ENCODE data around the gene CRYZL1. TPM values are rescaled to one million over a fixed set of nuclear protein-coding genes. Genes with fewer than 3 reads are reported as not detected.
"Not testable (repeated sequence)": the region's sequence is repeated elsewhere in the genome, so short reads cannot be mapped to it uniquely, and the experiment has no call there.

CRYZL1 gene
- total and polyA plus RNA-seq, 4 experiments from 2014 or later: 34.4 to 64.2 (median 51.3) TPM

GRCh38 chr21:33578214-33578613 lies 63.3 kb downstream of the CRYZL1 start:
- H3K27ac Mint-ChIP-seq: no peak overlapping the region
- POLR2A ChIA-PET (ENCODE audit: partially characterized antibody): interaction anchor here (1.6 to 1.7 kb wide), 2 partner anchors 11 to 35 kb away, joined by 3 to 13 read pairs; partner anchors contain the start of gene DONSON
- peaks cover 26% of the 10 kb centered on the region for H3K36me3 ChIP-seq (ENCODE audit: insufficient read depth, low read length)
- H3K36me3 Mint-ChIP-seq: peaks cover 18 to 48% of the 10 kb centered on the region in 2 donors
- H3K4me3 Mint-ChIP-seq: no peak overlapping the region
- no peak for DNase-seq
- no peaks in the 10 kb centered on the region for H3K9me3 Mint-ChIP-seq
- no peaks in the 10 kb centered on the region for H3K4me1 ChIP-seq (ENCODE audit: insufficient read depth, low read length)
- no peak overlapping the region for H3K4me3 ChIP-seq (ENCODE audit: low read length in 2 of 2)
- intact Hi-C loops (cut with micrococcal nuclease): no loop called here
- CTCF ChIA-PET (ENCODE audit: partially characterized antibody): no interaction called here
- no peaks in the 10 kb centered on the region for H3K27me3 ChIP-seq (ENCODE audit: insufficient read depth, low read length)
- H3K27ac ChIP-seq (ENCODE audit: low read depth, low read length): no peak overlapping the region
- H3K9me3 ChIP-seq (ENCODE audit: control insufficient read depth in 1 of 2, low read length in 2 of 2): no peaks in the 10 kb centered on the region
- no peaks in the 10 kb centered on the region for H3K27me3 Mint-ChIP-seq
- H3K4me1 Mint-ChIP-seq: peaks cover under 1 to 10% (median 2%) of the 10 kb centered on the region in 4 donors

- DNase-seq; CTCF ChIA-PET (ENCODE audit: partially characterized antibody); POLR2A ChIA-PET (ENCODE audit: partially characterized antibody); H3K4me3 ChIP-seq (ENCODE audit: low read length in 2 of 2); H3K27ac ChIP-seq (ENCODE audit: low read depth, low read length); H3K27me3 ChIP-seq (ENCODE audit: insufficient read depth, low read length); H3K27me3 Mint-ChIP-seq; H3K4me1 ChIP-seq (ENCODE audit: insufficient read depth, low read length); intact Hi-C loops (cut with micrococcal nuclease); H3K4me3 Mint-ChIP-seq; H3K9me3 ChIP-seq (ENCODE audit: control insufficient read depth in 1 of 2, low read length in 2 of 2); H3K9me3 Mint-ChIP-seq: not testable (repeated sequence)
- peaks cover 38% of the 10 kb centered on the region for H3K36me3 ChIP-seq (ENCODE audit: insufficient read depth, low read length)
- H3K36me3 Mint-ChIP-seq: peaks cover 22 to 60% of the 10 kb centered on the region in 2 donors
- peak overlapping the region in 3 of 7 donors; percentile 37 to 48 (median 38) for H3K27ac Mint-ChIP-seq
- peaks cover 0 to 10% (median 5%) of the 10 kb centered on the region in 4 donors for H3K4me1 Mint-ChIP-seq
Observed at GRCh38 chr21:33576741-33577141, 64.8 kb downstream of the CRYZL1 start.

- no peak overlapping the region for H3K27ac ChIP-seq (ENCODE audit: low read depth, low read length)
- ChIA-PET POLR2A (ENCODE audit: partially characterized antibody) (interaction anchor here (0.8 to 1.4 kb wide), 2 partner anchors 16 to 29 kb away, joined by 3 to 5 read pairs; partner anchors contain the start of genes DONSON and SON), CTCF (ENCODE audit: partially characterized antibody) (interaction anchor here (0.5 to 2.8 kb wide), 3 partner anchors 33 to 801 kb away, joined by 3 to 19 read pairs (median 4); partner anchors contain the start of gene PAXBP1)
- intact Hi-C loops (cut with micrococcal nuclease): loop anchor here (2.0 kb wide), 1 partner anchor 14 kb away; no protein-coding TSS in a partner anchor
- Mint-ChIP-seq H3K4me1 (peaks cover 8 to 25% (median 15%) of the 10 kb centered on the region in 4 donors), H3K27ac (peak overlapping the region in 6 of 7 donors; percentile 5 to 78 (median 47)), H3K4me3 (no peak overlapping the region), H3K27me3 (no peaks in the 10 kb centered on the region), H3K9me3 (no peaks in the 10 kb centered on the region), H3K36me3 (peaks cover 40 to 73% of the 10 kb centered on the region in 2 donors)
- no peaks in the 10 kb centered on the region for H3K9me3 ChIP-seq (ENCODE audit: control insufficient read depth in 1 of 2, low read length in 2 of 2)
- no peak overlapping the region for H3K4me3 ChIP-seq (ENCODE audit: low read length in 2 of 2)
- no peak for DNase-seq
- H3K4me1 ChIP-seq (ENCODE audit: insufficient read depth, low read length): peaks cover 10% of the 10 kb centered on the region
- H3K36me3 ChIP-seq (ENCODE audit: insufficient read depth, low read length): peaks cover 74% of the 10 kb centered on the region
- no peaks in the 10 kb centered on the region for H3K27me3 ChIP-seq (ENCODE audit: insufficient read depth, low read length)
Observed at GRCh38 chr21:33572350-33572749, 69.2 kb downstream of the CRYZL1 start.

- Mint-ChIP-seq H3K9me3 (no peaks in the 10 kb centered on the region), H3K4me3 (no peak overlapping the region), H3K27me3 (no peaks in the 10 kb centered on the region), H3K36me3 (peaks cover 30 to 68% of the 10 kb centered on the region in 2 donors), H3K27ac (peak overlapping the region in 6 of 7 donors; percentile 26 to 80 (median 48)), H3K4me1 (peaks cover 16 to 40% (median 22%) of the 10 kb centered on the region in 4 donors)
- DNase-seq: no peak
- Histone ChIP-seq H3K27ac (ENCODE audit: low read depth, low read length) (peak overlapping the region; percentile 10), H3K4me3 (ENCODE audit: low read length in 2 of 2) (no peak overlapping the region), H3K36me3 (ENCODE audit: insufficient read depth, low read length) (peaks cover 64% of the 10 kb centered on the region), H3K9me3 (ENCODE audit: control insufficient read depth in 1 of 2, low read length in 2 of 2) (no peaks in the 10 kb centered on the region), H3K27me3 (ENCODE audit: insufficient read depth, low read length) (no peaks in the 10 kb centered on the region), H3K4me1 (ENCODE audit: insufficient read depth, low read length) (peaks cover 19% of the 10 kb centered on the region)
- intact Hi-C loops (cut with micrococcal nuclease): loop anchor here (2.0 kb wide), 1 partner anchor 17 kb away; no protein-coding TSS in a partner anchor
- CTCF ChIA-PET (ENCODE audit: partially characterized antibody): interaction anchor here (1.6 kb wide), 1 partner anchor 36 kb away, joined by 6 read pairs; no protein-coding TSS in a partner anchor
- POLR2A ChIA-PET (ENCODE audit: partially characterized antibody): interaction anchor here (1.3 to 1.9 kb wide), 3 partner anchors 19 to 28 kb away, joined by 4 to 8 read pairs (median 4); partner anchors contain the start of genes DONSON, GART and SON
Observed at GRCh38 chr21:33569991-33570390, 71.5 kb downstream of the CRYZL1 start.

GRCh38 chr21:33568448-33568847 lies 73.1 kb downstream of the CRYZL1 start:
- Mint-ChIP-seq H3K4me3 (no peak overlapping the region), H3K9me3 (no peaks in the 10 kb centered on the region), H3K27me3 (no peaks in the 10 kb centered on the region), H3K4me1 (peaks cover 17 to 42% (median 27%) of the 10 kb centered on the region in 4 donors), H3K27ac (peak overlapping the region in 1 of 7 donors; percentile 53), H3K36me3 (peaks cover 30 to 68% of the 10 kb centered on the region in 2 donors)
- Histone ChIP-seq H3K27ac (ENCODE audit: low read depth, low read length) (no peak overlapping the region), H3K4me3 (ENCODE audit: low read length in 2 of 2) (no peak overlapping the region), H3K4me1 (ENCODE audit: insufficient read depth, low read length) (peaks cover 20% of the 10 kb centered on the region), H3K36me3 (ENCODE audit: insufficient read depth, low read length) (peaks cover 55% of the 10 kb centered on the region), H3K9me3 (ENCODE audit: control insufficient read depth in 1 of 2, low read length in 2 of 2) (no peaks in the 10 kb centered on the region), H3K27me3 (ENCODE audit: insufficient read depth, low read length) (no peaks in the 10 kb centered on the region)
- ChIA-PET CTCF (ENCODE audit: partially characterized antibody) (no interaction called here), POLR2A (ENCODE audit: partially characterized antibody) (interaction anchor here (0.6 kb wide), 1 partner anchor 24 kb away, joined by 4 read pairs; no protein-coding TSS in a partner anchor)
- intact Hi-C loops (cut with micrococcal nuclease): loop anchor here (2.0 kb wide), 1 partner anchor 16 kb away; no protein-coding TSS in a partner anchor
- no peak for DNase-seq

- intact Hi-C loops (cut with micrococcal nuclease): loop anchor here (2.0 kb wide), 1 partner anchor 15 kb away; no protein-coding TSS in a partner anchor
- no peak for DNase-seq
- Histone ChIP-seq H3K4me1 (ENCODE audit: insufficient read depth, low read length) (peaks cover 26% of the 10 kb centered on the region), H3K36me3 (ENCODE audit: insufficient read depth, low read length) (peaks cover 54% of the 10 kb centered on the region), H3K27me3 (ENCODE audit: insufficient read depth, low read length) (no peaks in the 10 kb centered on the region), H3K4me3 (ENCODE audit: low read length in 2 of 2) (no peak overlapping the region), H3K27ac (ENCODE audit: low read depth, low read length) (no peak overlapping the region), H3K9me3 (ENCODE audit: control insufficient read depth in 1 of 2, low read length in 2 of 2) (no peaks in the 10 kb centered on the region)
- H3K9me3 Mint-ChIP-seq: no peaks in the 10 kb centered on the region
- ChIA-PET POLR2A (ENCODE audit: partially characterized antibody) (interaction anchor here (0.6 kb wide), 1 partner anchor 25 kb away, joined by 4 read pairs; no protein-coding TSS in a partner anchor), CTCF (ENCODE audit: partially characterized antibody) (no interaction called here)
- H3K4me3 Mint-ChIP-seq: no peak overlapping the region
- H3K27ac Mint-ChIP-seq: peak overlapping the region in 5 of 7 donors; percentile 52 to 78 (median 73)
- H3K27me3 Mint-ChIP-seq: no peaks in the 10 kb centered on the region
- peaks cover 28 to 66% of the 10 kb centered on the region in 2 donors for H3K36me3 Mint-ChIP-seq
- peaks cover 19 to 46% (median 29%) of the 10 kb centered on the region in 4 donors for H3K4me1 Mint-ChIP-seq
Observed at GRCh38 chr21:33567914-33568313, 73.6 kb downstream of the CRYZL1 start.

- Histone ChIP-seq H3K4me3 (ENCODE audit: low read length in 2 of 2) (no peak overlapping the region), H3K27me3 (ENCODE audit: insufficient read depth, low read length) (no peaks in the 10 kb centered on the region), H3K36me3 (ENCODE audit: insufficient read depth, low read length) (peaks cover 47% of the 10 kb centered on the region), H3K4me1 (ENCODE audit: insufficient read depth, low read length) (peaks cover 36% of the 10 kb centered on the region), H3K9me3 (ENCODE audit: control insufficient read depth in 1 of 2, low read length in 2 of 2) (no peaks in the 10 kb centered on the region), H3K27ac (ENCODE audit: low read depth, low read length) (no peak overlapping the region)
- peaks cover 21 to 55% (median 31%) of the 10 kb centered on the region in 4 donors for H3K4me1 Mint-ChIP-seq
- no peak for DNase-seq
- no peaks in the 10 kb centered on the region for H3K27me3 Mint-ChIP-seq
- intact Hi-C loops (cut with micrococcal nuclease): no loop called here
- H3K4me3 Mint-ChIP-seq: no peak overlapping the region
- peak overlapping the region in 1 of 7 donors; percentile 27 for H3K27ac Mint-ChIP-seq
- ChIA-PET CTCF (ENCODE audit: partially characterized antibody) (interaction anchor here (2.5 kb wide), 1 partner anchor 39 kb away, joined by 13 read pairs; no protein-coding TSS in a partner anchor), POLR2A (ENCODE audit: partially characterized antibody) (interaction anchor here (1.0 to 3.2 kb wide), 3 partner anchors 22 to 242 kb away, joined by 3 to 12 read pairs (median 3); partner anchors contain the start of genes DONSON and IFNAR1)
- peaks cover 26 to 63% of the 10 kb centered on the region in 2 donors for H3K36me3 Mint-ChIP-seq
- H3K9me3 Mint-ChIP-seq: no peaks in the 10 kb centered on the region
Observed at GRCh38 chr21:33566514-33566913, 75.0 kb downstream of the CRYZL1 start.
